ENCODE measurements around the gene TPM4.
A peak's percentile ranks its signal among the peaks of the same experiment; 100 is the strongest.
"Not testable (repeated sequence)": the region's sequence is repeated elsewhere in the genome, so short reads cannot be mapped to it uniquely, and the experiment has no call there.

Gene TPM4

DNA sequence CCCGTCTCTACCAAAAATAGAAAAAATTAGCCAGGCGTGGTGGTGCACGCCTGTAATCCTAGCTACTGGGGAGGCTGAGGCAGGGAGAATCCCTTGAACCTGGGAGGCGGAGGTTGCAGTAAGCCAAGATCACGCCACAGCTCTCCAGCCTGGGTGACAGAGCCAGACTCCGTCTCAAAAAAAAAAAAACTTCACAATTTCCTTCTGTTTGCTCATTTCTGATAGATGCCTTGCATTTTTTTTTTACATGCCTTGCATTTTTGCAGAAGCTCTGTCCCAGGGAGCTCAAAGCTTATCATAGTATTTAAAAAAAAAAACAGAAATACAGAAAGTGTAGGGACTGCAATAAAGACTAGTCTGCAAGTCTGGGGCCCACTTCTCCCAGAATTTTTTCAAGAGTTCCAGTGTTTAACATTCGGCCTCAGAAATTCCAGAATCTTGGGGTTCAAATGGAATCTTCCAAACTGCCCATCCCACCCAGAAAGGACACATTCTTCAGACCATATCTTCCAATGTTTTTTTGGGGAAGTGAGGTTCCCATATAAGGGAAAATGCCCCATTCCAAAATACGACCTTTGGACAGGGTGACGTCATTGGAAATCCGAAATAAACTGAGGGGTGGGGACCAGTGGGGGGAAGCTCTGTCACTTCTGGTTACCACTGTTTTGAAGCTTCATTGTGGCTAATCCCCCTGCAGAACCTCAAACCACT, 18.2 kb downstream of the TPM4 start:
- DNase-seq (ENCODE audit: insufficient read length, low spot score) (no peak), FAIRE-seq (no peak)

DNA sequence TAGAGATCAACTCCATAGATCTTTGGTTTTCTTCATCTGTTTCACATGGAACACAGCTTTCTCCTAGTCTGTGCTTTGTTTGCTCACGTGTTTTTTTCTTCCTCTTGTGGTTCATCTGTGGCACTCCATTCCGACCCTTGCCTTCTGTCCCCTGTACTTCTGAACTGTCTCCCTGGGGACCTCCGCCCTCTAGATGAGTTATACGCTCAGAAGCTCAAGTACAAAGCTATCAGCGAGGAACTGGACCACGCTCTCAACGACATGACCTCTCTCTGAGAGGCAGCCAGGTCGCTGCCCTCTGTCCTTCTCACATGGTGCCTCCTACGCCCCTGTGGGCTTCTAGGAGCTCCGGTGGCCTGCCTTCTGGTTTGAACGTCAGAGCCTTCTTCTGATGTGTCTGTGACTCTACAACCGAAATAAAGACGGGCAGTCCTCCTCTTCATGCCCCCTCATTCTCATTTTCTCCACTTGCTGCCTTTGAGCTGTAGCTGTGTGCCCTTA, 18.8 kb downstream of the TPM4 start:
- DNase-seq (ENCODE audit: insufficient read length, low spot score) (no peak), FAIRE-seq (no peak)

DNA sequence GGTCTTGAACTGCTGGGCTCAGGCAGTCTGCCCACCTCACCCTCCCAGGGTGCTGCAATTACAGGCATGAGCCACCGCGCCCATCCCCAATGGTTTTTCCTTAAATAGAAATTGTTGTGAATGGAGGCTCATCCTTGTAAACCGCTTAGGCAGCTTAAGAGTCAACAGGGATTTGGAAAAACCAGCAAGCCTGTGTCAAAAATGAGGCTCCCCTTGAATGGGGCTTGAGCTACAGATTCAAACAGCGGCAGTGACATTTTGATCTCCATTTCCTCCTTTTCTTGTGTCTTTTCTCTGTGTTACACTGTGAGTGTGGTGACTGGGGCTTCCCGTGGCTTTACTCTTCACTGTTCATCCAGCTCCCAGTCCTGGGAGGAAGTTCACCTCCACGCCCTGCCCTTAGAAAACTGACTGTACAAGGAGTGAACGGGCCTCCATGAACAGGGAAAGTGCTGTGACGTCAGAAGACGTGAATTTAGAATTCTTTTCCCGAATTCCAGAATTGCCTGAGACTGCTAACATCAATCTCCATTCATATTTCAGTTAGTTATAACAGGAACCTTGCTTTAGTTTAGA, 20.1 kb downstream of the TPM4 start:
- FAIRE-seq, result no peak
- no peak for DNase-seq (ENCODE audit: insufficient read length, low spot score)

DNA sequence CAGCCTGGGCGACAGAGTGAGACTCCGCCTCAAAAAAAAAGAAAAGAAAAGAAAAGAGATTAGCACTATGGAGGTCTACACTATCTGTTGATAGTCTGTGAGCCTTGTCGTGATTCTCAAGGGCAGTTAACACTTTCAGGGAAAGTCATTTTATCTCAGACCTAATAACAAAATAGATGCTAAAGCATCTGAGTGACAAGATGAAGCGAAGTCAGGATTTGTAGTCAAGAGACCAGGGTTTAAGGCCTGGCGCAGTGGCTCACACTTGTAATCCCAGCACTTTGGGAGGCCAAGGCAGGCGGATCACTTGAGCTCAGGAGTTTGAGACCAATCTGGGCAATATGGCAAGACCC, 22.1 kb downstream of the TPM4 start:
- FAIRE-seq (no peak), DNase-seq (ENCODE audit: insufficient read length, low spot score) (no peak)

DNA sequence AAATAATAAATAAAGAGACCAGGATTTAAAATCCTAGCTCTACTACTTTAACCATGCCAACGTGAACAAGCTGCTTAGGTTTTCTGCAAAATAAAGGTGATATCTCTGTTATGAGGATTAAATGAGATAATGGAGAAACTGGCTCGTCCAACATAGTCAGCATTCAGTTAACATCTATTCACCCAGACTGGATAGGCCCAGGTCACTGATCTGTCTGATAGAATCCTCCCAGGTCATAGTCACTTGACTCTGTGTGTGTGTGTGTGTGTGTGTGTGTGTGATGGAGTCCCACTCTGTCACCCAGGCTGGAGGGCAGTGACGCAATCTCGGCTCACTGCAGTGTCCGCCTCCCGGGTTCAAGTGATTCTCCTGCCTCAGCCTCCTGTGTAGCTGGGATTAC, 22.5 kb downstream of the TPM4 start:
- DNase-seq (ENCODE audit: insufficient read length, low spot score) (no peak), FAIRE-seq (no peak)

DNA sequence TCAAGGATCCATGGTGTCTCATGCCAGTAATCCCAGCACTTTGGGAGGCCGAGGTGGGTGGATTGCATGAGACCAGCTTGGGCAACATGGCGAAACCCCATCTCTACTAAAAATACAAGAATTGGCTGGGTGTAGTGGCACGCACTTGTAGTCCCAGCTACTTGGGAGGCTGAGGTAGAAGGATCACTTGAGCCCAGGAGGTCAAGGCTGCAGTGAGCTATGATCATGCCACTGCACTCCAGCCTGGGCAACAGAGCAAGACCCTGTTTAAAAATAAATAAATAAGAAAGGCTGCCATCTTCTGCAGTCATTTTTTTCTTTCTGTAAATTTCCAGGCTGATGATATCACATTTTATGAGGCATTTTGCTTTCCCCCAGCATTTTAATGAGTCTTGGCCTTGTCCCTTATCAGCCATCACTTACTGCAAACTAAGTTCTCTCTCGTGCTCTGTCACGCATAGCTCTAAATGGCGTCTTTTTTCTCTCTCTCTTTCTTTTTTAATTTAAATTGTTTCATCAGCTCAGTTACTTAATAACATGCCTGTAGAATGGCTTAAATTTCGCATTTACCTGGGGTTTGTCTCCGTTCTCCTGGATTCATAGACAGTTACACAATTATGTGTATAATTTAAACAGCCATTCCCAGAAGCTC, 23.1 kb downstream of the TPM4 start:
- FAIRE-seq; DNase-seq (ENCODE audit: insufficient read length, low spot score): not testable (repeated sequence)

DNA sequence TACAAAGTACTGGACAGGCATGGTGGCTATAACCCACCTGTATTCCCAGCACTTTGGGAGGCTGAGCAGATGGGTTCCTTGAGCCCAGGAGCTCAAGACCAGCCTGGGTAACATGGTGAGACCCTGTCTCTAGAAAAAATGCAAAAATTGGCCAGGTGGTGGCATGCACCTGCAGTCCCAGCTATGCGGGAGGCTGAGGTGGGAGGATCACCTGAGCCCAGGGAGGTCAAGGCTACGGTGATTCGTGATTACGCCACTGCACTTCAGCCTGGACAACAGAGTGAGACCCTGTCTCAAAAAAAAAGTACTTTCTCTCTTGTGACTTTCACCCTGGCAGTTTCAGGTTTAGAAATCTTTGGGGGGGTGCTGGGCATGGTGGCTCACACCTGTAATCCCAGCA, 24.2 kb downstream of the TPM4 start:
- FAIRE-seq, result no peak
- no peak for DNase-seq (ENCODE audit: insufficient read length, low spot score)

DNA sequence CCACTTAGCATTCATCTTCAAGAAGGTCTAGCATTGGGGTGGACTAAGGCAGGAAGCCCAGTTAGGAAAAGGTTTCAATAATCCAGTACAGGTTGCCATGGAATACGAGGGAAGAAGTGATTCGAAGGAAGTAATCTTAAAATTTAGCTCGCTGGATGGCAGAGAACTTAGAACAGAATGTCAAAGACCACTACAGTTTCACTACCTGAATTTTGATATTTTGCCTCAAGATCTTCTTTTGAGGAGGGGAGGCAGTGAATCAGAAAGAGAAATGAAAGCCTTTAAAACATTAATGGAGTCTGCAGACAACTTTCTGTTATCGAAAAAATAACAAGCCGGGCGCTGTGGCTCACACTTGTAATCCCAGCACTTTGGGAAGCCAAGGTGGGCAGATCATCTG, 28.4 kb downstream of the TPM4 start:
- DNase-seq (ENCODE audit: insufficient read length, low spot score) (no peak), FAIRE-seq (no peak)

DNA sequence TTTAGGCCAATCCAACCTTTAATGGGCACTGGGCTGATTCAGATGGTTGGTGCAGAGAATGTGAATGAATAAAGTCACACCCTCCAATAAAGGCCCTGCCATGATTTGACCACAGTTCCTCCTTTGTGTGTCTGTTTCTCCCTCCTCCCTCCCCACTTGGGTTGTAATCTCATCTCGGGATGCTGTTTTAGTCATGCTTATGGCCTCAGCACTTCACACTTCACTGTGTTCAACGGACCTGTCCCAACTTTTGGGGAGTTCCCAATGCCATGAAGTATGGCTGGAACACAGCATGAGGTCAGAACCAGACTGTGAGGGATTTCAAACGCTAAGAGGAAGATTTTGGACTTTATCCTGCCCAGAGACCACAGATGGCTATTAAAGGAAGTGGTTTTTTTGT, 29.8 kb downstream of the TPM4 start:
- FAIRE-seq, result no peak
- DNase-seq (ENCODE audit: insufficient read length, low spot score), result no peak

DNA sequence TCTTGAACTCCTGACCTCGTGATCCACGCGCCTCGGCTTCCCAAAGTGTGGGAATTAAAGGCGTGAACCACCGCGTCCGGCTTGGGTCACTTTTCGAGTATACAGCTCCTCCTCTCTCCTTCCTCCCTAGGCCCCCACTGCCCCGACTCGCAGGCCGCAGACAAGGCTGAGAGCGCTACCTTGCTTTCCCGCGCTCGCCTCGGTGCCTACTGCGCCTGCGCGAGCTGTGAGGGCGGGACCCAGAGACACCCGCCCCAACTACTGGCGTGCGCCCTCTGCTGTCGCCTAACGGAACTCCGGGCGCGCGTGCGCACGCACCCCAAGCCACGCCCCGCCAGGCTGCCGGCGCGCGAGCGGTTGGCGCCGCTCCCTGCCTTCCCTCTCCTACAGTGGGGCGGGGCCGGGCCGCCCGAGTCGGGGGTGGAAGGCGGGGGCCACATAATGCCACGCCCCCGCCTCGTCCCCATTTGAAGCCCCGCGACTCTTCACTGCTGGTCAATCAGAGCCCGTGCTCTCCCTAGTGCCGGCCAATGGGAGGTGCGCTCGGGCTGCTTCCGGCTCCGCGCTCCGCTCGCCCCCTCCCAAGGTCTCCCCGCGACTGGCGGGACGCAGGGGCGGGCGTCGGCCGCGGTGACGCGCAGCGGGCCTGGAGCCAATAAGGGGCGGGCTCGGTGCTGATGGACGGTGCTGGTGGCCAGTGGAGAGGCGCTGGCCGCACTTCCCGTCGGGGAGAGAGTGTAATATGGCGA, 35.0 kb downstream of the TPM4 start, which contains the start of gene RAB8A:
Gene RAB8A, plus strand, starts transcription at position 730 of the 749 bp plus-strand sequence. Its CDS starts 13 bp downstream, at position 743.
- DNase-seq (ENCODE audit: insufficient read length, low spot score) (peak; percentile 100), FAIRE-seq (peak; percentile 97)

DNA sequence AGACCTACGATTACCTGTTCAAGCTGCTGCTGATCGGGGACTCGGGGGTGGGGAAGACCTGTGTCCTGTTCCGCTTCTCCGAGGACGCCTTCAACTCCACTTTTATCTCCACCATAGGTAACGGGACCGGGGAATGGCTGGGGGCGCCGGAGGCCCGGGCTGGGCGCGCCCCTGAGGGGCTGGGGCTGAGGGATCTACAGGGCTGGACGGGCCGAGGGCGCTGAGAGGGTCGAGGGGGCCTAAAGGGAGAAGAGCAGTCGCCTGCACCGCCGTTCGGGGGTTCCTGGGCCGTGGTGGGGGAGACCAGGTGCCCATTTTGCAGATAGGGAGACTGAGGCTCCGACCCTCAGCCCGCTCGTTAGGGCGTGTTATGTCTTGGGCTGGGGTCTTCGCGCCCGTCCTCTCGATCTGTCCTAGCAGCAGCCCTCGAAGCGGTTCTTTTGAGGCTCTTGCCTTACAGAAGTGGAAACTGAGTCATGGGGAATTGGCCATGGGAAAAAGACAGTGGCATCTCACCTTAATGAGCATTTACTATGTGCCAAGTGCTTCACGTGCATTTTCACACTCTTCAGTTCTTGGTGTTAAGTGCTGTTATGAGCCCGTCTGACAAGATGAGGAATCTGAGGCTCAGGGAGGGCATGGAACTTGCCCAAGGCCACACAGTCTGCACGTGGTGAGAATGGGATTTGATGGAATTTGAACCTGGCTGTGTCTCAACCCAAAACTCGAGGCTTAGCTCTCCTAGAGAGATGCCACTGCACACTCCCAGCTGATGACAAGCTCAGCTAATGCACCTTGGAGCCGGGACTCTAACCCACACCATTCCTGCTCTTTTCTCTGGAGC, 35.8 kb downstream of the TPM4 start:
- DNase-seq (ENCODE audit: insufficient read length, low spot score) (no peak), FAIRE-seq (no peak)

DNA sequence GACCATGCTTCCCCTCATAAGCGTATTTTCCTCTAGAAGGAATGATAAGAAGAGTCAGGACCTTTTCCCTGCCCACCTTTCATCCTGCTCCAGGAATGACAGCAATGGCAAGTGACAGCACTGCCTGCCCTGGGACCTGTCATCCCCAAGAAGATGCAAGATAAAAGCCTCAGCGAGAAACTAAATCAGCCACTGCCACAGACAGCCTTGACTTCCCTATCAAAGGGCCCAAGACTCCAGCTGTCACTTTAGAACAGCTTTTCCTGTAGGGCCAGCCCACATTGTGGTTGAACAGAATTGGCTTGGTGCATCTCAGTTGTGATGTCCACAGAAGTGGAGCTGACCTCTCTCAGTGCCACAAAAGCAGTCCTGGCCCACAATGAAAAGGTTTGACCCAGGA, 36.5 kb downstream of the TPM4 start:
- DNase-seq (ENCODE audit: insufficient read length, low spot score), result no peak
- FAIRE-seq, result no peak

DNA sequence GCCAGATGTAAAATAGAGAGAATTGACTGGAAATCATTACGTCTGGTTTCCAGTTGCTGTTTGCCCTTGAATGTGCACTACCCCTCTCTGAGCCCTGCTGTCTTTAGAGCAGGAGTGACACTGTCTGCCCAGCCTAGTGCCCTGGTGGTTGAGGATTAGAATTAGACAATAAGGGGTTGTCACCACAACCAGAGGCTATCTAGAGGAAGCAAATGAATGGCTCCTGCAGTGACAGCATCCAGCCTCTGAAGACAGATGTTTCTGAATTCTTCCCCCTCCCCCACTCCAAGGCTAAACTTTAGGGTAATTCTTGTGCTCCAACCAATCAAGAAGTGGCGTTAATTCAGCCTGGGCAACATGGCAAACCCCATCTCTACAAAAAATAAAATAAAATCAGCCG, 37.4 kb downstream of the TPM4 start:
- DNase-seq (ENCODE audit: insufficient read length, low spot score) (no peak), FAIRE-seq (no peak)

DNA sequence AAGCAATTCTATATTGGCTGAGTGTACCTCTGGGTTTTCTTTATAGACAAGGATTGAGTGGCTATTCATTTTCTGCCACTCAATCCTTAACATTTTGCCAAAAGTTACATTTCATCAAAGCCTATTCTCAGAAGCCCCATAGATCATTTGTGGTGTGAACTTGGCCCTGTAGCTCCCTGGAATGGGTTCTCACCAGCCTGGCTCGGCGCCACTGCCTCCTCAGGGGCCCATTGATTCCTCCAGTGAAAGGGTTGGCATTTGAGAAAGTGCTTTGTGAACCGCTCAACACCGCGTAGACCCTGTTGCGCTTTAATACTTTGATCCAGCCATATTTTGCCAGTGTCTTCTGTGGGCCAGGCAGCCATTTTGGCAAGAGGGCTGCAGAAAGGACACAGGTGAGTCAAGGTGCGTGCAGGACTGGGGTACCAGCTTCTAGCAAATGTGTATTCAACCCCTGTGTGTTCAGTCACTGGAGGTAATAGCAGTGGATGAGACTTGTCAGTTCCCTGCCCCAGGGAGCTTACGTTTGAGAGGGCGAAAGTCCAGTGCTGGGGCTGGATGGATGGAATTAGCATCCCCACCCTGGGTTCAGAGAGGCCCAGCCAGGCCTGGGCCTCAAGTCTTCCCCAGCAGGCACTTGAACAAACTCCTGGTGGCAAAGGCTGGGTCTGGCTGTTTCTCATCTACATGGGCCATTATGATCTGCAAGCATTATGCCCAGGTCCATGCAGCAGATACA, 39.2 kb downstream of the TPM4 start:
- DNase-seq (ENCODE audit: insufficient read length, low spot score), result no peak
- no peak for FAIRE-seq

DNA sequence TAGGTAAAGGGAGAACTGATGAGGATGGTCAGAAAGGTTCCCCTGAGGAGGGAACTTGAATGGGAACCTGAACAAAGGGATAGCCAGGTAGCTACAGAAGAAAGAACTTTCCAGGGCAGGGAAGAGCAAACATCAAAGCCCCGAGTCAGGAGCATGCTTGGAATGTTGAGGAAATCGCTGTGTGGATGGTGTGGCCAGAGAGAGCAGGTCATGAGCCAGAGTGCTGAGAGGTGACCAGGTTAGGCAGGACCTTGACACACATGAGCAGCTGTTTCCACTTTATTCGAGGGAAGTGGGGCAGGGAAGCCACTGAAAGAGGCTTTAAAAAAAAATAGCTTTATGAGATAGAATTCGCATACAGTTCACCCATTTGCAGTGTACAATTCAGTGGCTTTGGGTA, 39.8 kb downstream of the TPM4 start:
- DNase-seq (ENCODE audit: insufficient read length, low spot score) (no peak), FAIRE-seq (no peak)

DNA sequence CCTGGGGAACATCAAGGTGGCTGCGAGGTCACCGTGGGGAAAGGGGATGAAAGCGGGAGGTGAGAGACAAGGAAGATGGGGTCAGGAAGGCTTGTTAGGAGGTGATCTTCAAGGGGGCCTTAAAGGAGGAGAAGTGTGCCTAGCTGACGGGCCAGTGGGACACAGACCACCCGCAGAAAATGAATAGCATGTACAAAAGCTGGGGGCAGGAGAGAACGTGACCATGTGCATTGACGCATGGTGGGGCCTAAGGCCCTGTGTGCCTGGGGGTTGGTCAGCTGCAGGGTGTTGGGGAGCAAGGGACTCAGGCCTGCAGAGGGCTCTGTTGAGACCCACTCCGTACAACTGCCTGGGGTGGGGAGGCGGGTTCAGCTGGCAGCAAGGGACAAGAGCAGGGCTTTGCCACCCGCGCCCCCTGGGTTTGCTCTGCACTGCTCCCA, 41.3 kb downstream of the TPM4 start:
- DNase-seq (ENCODE audit: insufficient read length, low spot score) (no peak), FAIRE-seq (no peak)

DNA sequence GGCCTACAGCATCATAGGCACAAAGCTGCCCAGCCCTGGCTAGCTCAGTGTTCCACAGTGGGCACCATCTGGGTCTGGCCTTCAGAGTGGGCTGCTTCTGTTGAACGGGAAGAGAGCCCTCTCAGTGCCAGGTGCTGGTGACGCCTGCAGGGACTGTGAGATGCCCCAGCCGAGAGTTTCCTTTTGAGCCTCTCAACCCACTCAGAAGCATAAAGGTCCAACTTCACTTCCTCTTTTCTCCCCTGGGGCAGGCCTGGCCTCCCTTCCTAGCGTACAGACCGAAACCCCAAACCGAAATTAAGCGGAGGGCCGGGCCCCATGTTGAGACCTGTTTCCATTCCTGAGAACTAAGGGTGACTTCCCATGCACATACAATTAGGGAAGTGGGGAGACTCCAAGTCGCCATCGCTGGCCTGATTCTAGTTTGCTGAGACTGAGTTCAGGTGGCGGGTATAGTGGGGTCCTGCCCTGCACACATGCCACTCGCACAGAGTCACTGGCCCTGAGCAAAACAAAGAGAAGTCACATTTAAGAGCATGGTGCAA, 42.3 kb downstream of the TPM4 start:
- FAIRE-seq (no peak), DNase-seq (ENCODE audit: insufficient read length, low spot score) (no peak)

DNA sequence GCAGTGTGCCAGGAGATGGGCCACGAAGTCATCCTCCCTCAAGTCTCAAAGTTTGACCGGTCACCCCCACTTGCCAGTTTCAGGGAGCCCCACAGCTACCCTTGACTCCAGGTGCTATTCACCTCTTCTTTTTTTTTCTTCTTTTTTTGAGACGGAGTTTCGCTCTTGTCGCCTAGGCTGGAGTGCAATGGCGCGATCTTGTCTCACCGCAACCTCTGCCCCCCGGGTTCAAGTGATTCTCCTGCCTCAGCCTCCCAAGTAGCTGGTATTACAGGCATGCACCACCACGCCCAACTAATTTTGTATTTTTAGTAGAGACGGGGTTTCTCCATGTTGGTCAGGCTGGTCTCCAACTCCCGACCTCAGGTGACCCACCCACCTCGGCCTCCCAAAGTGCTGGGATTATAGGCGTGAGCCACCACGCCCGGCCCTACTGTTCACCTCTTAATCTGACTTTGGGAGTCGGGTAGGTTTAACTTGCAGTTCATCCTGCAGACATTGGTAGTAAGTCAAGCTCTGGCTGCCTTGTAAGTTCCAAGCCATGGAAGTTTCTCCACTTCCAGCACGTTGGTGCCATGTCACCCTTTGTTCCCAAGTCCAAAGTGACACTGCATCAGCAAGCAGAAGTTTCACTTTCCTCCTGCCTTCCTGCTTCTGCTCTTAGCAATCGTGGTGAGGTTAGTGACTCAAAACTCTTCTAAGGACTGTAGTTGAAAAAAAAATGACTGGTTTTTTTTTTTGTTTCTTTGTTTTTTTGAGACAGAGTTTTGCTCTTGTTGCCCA, 43.0 kb downstream of the TPM4 start:
- FAIRE-seq, result not testable (repeated sequence)

DNA sequence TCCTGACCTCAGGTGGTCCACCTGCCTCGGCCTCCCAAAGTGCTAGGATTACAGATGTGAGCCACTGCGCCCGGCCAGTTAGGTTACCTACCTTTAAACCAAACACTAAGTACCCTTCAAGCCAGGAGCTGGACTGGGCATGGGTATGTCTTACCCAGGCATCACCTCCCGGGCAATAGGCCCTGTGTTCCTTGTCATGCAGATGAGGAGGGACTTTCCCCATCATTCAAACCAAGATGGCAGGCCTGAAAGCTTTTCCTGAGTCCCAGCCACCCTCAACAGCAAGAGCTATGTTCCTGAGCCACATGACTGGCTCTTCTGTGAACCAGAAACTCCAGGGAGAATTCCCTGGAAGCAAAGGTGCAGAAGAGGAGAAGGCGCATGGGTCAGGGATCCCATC, 44.8 kb downstream of the TPM4 start:
- DNase-seq (ENCODE audit: insufficient read length, low spot score), result no peak
- no peak for FAIRE-seq

More for the DNA sequence above, 43.0 kb downstream of the TPM4 start:
- not testable (repeated sequence) for DNase-seq (ENCODE audit: insufficient read length, low spot score)
